Fibroblast of pulmonary artery (primary cell): Measurements from ENCODE around the gene KIF24.

Experiments used
- DNase-seq: peaks from one replicate; pipeline ENCODE4 v3.0.0-alpha.2; 2010; ENCODE audit warnings: low read depth
- H3K4me3 ChIP-seq: replicated peaks from 2 replicates; pipeline ENCODE4 v1.5.1; 2011; ENCODE audit warnings: low read depth, mild to moderate bottlenecking, control low read depth, low read length, moderate library complexity
- TF ChIP-seq, protein P1 (sequence below): IDR thresholded peaks from 2 replicates; pipeline ENCODE4 v1.5.1; 2011; ENCODE audit warnings: mild to moderate bottlenecking, control low read depth, low read length, inconsistent platforms; ENCODE audit errors: missing control alignments

Gene KIF24

DNA sequence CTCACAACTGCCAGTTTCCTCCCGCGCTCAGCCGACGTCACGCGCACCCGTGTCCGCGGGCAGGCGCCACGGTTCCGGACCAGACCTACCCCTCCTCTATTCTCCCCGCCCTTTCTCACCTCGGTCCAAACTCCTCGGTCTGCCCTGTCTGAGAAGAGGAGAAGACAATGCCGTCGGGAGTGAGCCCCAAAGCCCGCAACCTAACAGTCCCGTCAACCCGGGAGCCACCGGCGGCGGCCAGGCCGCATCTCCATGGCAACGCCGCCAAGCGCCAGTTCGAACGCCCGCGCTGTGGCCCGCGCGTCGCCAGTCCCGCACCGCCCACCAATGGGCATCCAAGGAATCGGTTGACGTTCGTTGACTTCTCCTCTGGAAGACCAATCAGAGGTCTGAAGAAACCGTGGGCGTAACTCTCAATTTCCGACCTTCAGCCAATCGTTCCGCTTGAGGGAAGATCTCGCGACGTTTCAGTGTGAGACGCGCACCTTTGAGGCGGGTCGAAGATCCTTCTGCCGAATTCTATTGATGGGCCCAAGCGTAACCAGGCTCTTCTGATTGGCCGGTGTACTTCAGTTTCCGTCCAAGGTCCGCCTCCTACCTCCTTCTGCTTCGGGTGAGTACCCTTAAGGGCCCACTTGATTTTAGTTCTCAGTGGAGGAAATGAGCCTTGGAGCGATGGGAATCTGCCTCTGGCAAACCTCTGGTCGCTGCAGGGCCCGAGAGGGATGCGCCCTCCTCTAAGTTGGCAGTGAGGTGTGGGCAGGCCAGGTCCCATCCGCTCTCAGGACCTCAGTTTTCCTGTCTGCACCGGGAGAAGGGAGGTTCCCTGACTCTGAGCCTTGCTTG lies at the start of gene KIF24, which contains the start of gene NUDT2:
TSS of gene KIF24 (minus strand) at position 282 of the 846 bp plus-strand sequence. CDS start 17,922 bp downstream, outside the sequence.
TSS of gene NUDT2 (plus strand) at position 583 of the 846 bp plus-strand sequence. CDS start 9,471 bp downstream, outside the sequence.
- H3K4me3 ChIP-seq, result peak within 1 kb of the TSS; percentile 93
- DNase-seq, result peak; percentile 100
- TF ChIP-seq, protein P1, sequence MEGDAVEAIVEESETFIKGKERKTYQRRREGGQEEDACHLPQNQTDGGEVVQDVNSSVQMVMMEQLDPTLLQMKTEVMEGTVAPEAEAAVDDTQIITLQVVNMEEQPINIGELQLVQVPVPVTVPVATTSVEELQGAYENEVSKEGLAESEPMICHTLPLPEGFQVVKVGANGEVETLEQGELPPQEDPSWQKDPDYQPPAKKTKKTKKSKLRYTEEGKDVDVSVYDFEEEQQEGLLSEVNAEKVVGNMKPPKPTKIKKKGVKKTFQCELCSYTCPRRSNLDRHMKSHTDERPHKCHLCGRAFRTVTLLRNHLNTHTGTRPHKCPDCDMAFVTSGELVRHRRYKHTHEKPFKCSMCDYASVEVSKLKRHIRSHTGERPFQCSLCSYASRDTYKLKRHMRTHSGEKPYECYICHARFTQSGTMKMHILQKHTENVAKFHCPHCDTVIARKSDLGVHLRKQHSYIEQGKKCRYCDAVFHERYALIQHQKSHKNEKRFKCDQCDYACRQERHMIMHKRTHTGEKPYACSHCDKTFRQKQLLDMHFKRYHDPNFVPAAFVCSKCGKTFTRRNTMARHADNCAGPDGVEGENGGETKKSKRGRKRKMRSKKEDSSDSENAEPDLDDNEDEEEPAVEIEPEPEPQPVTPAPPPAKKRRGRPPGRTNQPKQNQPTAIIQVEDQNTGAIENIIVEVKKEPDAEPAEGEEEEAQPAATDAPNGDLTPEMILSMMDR, result no peak

GRCh38 chr9:34378376-34379060 lies 49.5 kb upstream of the KIF24 start:
- no peak overlapping the region for H3K4me3 ChIP-seq
- TF ChIP-seq, protein P1, result no peak
- no peak for DNase-seq

DNA sequence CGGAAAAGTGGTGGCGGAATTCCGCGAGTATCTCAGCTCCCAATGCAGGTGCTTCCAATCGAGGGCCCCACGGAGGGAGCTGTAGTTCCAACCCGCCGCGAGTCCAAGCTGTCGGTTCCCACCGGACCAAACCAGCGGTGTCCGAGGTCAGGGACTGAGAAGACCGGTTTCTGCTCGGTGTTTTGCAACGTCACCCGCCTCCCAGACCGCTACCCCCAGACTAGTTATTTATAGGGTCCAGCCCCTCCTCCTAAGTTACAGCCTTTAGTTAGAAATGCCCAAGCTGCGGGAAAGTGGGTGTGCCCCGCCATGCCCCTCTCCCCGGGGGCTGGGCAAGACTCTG lies 48.3 kb upstream of the KIF24 start:
- no peak for DNase-seq
- peak overlapping the region; percentile 64 for H3K4me3 ChIP-seq
- TF ChIP-seq, protein P1, result no peak

- TF ChIP-seq, protein P1, result no peak
- DNase-seq, result peak; percentile 83
- peak within 1 kb of the TSS; percentile 64 for H3K4me3 ChIP-seq
Observed at GRCh38 chr9:34376596-34377403, 47.7 kb upstream of the KIF24 start, which contains the start of gene MYORG. MYORG (minus strand) TSS chr9:34376898; CDS start chr9:34372943, 3,955 bp downstream.

DNA sequence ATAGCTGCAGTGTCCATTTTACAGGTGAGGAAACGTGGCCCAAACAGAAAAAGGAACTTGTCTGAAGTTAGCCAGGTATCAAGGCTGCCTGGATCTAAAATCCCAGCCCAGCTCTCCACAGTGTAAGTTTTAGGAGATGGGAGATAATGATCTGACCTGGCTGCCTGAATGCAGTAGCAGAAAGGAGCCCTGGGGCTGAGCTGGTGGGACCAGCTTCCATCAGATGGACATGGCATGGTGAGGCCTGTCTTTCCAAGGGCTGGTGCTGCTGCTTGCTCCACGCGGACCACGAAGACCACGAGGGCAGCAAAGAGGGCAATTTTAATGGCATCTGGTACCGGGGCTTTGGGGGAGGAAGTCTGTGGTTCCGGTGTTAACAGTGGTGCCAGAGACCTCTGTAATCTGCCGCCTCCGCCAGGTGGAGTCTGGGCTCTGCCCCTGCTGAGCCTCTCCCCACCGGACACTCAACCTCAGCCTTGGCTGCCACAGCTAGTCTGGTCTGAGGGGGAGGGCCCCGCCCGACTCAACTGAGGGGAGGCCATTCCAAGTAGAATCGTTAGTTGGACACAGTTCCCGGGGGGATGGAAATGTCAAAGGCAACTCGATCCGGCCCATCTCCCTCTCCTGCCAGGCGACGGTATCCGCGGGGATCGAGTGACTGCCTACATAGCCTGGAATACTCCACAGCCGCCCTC lies 47.0 kb upstream of the KIF24 start:
- H3K4me3 ChIP-seq, result peak overlapping the region; percentile 64
- peak; percentile 18 for DNase-seq
- TF ChIP-seq, protein P1, result no peak
